HepG2 (cell line): ENCODE results near the gene SMO. TPM values are rescaled to one million over a fixed set of nuclear protein-coding genes. Genes with fewer than 3 reads are reported as not detected.
A peak's percentile ranks its signal among the peaks of the same experiment; 100 is the strongest.

Experiments
- KDM5B ChIP-seq: sonication (generic); formaldehyde crosslinking; IDR thresholded peaks from 2 replicates; pipeline ENCODE4 v1.4.0; 2020; ENCODE audit warnings: missing genetic modification reagents, mild to moderate bottlenecking, borderline replicate concordance
- NAIF1 ChIP-seq: sonication (generic); formaldehyde crosslinking; IDR thresholded peaks from 2 replicates; pipeline ENCODE4 v1.5.0; 2020; ENCODE audit warnings: mild to moderate bottlenecking, missing genetic modification reagents, borderline replicate concordance
- ZSCAN20 ChIP-seq: sonication (generic); formaldehyde crosslinking; IDR thresholded peaks from 2 replicates; pipeline ENCODE4 v1.4.0; 2020; ENCODE audit warnings: missing genetic modification reagents, mild to moderate bottlenecking, borderline replicate concordance
- polyA plus RNA-seq, 8 experiments: library from polyadenylated mRNA; depleted of rRNA in 3 of 8; stranded (reverse) in 7 of 8; unstranded in 1 of 8; fragments of >200 nt; fragmentation: Illumina TruSeq in 4 of 8; extraction: Trizol in 4 of 8; gene quantifications; 2 replicates each; pipeline versions ENCODE4 v1.2.1 to v1.2.3, GENCODE V29; 2011 to 2016; ENCODE audit warnings: low read depth in 4 of 8, missing spikeins in 1 of 8, mixed read lengths in 1 of 8; ENCODE audit not compliant: insufficient read depth in 1 of 8
- total RNA-seq, 5 experiments: library from RNA; depleted of rRNA; stranded (reverse); fragments of >200 nt; fragmentation: Illumina TruSeq; extraction: Trizol; gene quantifications; 2 replicates each; pipeline ENCODE4 v1.2.3, GENCODE V29; 2016; ENCODE audit warnings: low read depth in 1 of 5
- TF ChIP-seq, protein P1 (sequence below): sonication (generic); formaldehyde crosslinking; IDR thresholded peaks from 2 replicates; pipeline ENCODE4 v1.4.0; 2020; ENCODE audit warnings: mild to moderate bottlenecking, missing genetic modification reagents, borderline replicate concordance
- TF ChIP-seq, protein P2 (sequence below): IDR thresholded peaks from 2 replicates; pipeline ENCODE4 v1.6.1; 2018; ENCODE audit warnings: missing genetic modification reagents, mild to moderate bottlenecking, missing compliant biosample characterization
- TF ChIP-seq, protein P3 (sequence below): sonication (generic); formaldehyde crosslinking; IDR thresholded peaks from 2 replicates; pipeline ENCODE4 v1.4.0; 2020; ENCODE audit warnings: missing genetic modification reagents
- TF ChIP-seq, protein P4 (sequence below): sonication (generic); formaldehyde crosslinking; IDR thresholded peaks from 2 replicates; pipeline ENCODE4 v1.4.0; 2020; ENCODE audit warnings: mild to moderate bottlenecking, missing genetic modification reagents
- TF ChIP-seq, protein P5 (sequence below): sonication (generic); formaldehyde crosslinking; conservative IDR thresholded peaks from 2 replicates; pipeline ENCODE4 v1.8.0; 2022; ENCODE audit warnings: mild to moderate bottlenecking, moderate library complexity, missing genetic modification reagents

Gene SMO
- total and polyA plus RNA-seq, 2 of the 13 experiments (the other 11 are each of a cell fraction or from before 2014, with no cell fraction given), result 23.8 to 32.3 TPM

DNA sequence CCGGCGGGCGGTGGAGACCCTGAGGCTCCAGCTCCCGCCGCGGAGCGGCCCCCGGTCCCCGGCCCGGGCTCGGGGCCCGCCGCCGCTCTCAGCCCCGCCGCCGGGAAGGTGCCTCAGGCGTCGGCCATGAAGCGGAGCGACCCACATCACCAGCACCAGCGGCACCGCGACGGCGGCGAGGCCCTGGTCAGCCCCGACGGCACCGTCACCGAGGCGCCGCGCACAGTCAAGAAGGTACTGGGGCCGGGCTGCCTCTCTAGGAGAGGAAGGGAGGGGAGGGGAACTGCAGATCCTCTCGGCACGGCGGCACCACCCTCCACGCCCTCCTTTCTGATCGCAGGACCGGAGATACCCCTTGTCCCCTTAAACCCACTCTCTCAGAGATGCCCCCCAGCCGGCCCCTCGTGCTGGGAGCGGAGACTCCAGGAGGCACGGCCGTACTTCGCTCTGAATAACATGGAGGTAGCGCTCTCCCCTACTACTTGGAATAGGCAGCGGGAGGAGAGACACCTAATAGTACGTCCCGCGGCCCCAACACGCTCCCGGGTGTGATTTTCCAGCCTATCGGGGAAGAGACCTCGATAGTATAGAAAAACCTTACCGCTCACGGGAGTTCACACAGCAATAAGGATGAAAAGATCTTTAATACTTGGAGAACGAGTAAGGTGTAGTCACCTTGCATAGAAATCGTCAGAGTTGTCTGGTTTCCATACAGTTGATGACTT, 36.9 kb downstream of the SMO start (continued):
- TF ChIP-seq, protein P1, sequence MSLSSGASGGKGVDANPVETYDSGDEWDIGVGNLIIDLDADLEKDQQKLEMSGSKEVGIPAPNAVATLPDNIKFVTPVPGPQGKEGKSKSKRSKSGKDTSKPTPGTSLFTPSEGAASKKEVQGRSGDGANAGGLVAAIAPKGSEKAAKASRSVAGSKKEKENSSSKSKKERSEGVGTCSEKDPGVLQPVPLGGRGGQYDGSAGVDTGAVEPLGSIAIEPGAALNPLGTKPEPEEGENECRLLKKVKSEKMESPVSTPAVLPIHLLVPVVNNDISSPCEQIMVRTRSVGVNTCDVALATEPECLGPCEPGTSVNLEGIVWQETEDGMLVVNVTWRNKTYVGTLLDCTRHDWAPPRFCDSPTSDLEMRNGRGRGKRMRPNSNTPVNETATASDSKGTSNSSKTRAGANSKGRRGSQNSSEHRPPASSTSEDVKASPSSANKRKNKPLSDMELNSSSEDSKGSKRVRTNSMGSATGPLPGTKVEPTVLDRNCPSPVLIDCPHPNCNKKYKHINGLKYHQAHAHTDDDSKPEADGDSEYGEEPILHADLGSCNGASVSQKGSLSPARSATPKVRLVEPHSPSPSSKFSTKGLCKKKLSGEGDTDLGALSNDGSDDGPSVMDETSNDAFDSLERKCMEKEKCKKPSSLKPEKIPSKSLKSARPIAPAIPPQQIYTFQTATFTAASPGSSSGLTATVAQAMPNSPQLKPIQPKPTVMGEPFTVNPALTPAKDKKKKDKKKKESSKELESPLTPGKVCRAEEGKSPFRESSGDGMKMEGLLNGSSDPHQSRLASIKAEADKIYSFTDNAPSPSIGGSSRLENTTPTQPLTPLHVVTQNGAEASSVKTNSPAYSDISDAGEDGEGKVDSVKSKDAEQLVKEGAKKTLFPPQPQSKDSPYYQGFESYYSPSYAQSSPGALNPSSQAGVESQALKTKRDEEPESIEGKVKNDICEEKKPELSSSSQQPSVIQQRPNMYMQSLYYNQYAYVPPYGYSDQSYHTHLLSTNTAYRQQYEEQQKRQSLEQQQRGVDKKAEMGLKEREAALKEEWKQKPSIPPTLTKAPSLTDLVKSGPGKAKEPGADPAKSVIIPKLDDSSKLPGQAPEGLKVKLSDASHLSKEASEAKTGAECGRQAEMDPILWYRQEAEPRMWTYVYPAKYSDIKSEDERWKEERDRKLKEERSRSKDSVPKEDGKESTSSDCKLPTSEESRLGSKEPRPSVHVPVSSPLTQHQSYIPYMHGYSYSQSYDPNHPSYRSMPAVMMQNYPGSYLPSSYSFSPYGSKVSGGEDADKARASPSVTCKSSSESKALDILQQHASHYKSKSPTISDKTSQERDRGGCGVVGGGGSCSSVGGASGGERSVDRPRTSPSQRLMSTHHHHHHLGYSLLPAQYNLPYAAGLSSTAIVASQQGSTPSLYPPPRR (CRISPR knock-in tag), result no peak
- TF ChIP-seq, protein P2, sequence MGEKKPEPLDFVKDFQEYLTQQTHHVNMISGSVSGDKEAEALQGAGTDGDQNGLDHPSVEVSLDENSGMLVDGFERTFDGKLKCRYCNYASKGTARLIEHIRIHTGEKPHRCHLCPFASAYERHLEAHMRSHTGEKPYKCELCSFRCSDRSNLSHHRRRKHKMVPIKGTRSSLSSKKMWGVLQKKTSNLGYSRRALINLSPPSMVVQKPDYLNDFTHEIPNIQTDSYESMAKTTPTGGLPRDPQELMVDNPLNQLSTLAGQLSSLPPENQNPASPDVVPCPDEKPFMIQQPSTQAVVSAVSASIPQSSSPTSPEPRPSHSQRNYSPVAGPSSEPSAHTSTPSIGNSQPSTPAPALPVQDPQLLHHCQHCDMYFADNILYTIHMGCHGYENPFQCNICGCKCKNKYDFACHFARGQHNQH (CRISPR knock-in tag), result no peak
- TF ChIP-seq, protein P3, sequence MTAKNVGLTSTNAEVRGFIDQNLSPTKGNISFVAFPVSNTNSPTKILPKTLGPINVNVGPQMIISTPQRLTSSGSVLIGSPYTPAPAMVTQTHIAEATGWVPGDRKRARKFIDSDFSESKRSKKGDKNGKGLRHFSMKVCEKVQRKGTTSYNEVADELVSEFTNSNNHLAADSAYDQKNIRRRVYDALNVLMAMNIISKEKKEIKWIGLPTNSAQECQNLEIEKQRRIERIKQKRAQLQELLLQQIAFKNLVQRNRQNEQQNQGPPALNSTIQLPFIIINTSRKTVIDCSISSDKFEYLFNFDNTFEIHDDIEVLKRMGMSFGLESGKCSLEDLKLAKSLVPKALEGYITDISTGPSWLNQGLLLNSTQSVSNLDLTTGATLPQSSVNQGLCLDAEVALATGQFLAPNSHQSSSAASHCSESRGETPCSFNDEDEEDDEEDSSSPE (CRISPR knock-in tag), result no peak
- TF ChIP-seq, protein P4, sequence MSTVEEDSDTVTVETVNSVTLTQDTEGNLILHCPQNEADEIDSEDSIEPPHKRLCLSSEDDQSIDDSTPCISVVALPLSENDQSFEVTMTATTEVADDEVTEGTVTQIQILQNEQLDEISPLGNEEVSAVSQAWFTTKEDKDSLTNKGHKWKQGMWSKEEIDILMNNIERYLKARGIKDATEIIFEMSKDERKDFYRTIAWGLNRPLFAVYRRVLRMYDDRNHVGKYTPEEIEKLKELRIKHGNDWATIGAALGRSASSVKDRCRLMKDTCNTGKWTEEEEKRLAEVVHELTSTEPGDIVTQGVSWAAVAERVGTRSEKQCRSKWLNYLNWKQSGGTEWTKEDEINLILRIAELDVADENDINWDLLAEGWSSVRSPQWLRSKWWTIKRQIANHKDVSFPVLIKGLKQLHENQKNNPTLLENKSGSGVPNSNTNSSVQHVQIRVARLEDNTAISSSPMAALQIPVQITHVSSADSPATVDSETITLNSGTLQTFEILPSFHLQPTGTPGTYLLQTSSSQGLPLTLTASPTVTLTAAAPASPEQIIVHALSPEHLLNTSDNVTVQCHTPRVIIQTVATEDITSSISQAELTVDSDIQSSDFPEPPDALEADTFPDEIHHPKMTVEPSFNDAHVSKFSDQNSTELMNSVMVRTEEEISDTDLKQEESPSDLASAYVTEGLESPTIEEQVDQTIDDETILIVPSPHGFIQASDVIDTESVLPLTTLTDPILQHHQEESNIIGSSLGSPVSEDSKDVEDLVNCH, result 0 out of 2 replicates have a peak, but pooled peaks have one; percentile 36
- TF ChIP-seq ZSCAN20 (CRISPR knock-in tag) (0 out of 2 replicates have a peak, but pooled peaks have one; percentile 5), KDM5B (CRISPR knock-in tag) (0 out of 2 replicates have a peak, but pooled peaks have one; percentile 8), NAIF1 (CRISPR knock-in tag) (0 out of 2 replicates have a peak, but pooled peaks have one; percentile 15)
- TF ChIP-seq, protein P5, sequence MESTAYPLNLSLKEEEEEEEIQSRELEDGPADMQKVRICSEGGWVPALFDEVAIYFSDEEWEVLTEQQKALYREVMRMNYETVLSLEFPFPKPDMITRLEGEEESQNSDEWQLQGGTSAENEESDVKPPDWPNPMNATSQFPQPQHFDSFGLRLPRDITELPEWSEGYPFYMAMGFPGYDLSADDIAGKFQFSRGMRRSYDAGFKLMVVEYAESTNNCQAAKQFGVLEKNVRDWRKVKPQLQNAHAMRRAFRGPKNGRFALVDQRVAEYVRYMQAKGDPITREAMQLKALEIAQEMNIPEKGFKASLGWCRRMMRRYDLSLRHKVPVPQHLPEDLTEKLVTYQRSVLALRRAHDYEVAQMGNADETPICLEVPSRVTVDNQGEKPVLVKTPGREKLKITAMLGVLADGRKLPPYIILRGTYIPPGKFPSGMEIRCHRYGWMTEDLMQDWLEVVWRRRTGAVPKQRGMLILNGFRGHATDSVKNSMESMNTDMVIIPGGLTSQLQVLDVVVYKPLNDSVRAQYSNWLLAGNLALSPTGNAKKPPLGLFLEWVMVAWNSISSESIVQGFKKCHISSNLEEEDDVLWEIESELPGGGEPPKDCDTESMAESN, result 0 out of 2 replicates have a peak, but pooled peaks have one; percentile 4
- TF ChIP-seq, all 625 proteins: peak for 43
